H1 (cell line): ENCODE data around the gene TMEM128. TPM values are rescaled to one million over a fixed set of nuclear protein-coding genes. Genes with fewer than 3 reads are reported as not detected.

Source experiments
- CTCF ChIA-PET: fragments of 300-600 bp; sonication (Branson Sonifier 250); formaldehyde crosslinking; loops from one replicate; lab custom pipeline; 2021; ENCODE audit not compliant: partially characterized antibody; lab: Charles Lee
- POLR2A ChIA-PET: fragments of 300-600 bp; sonication (Branson Sonifier 250); formaldehyde crosslinking; loops from one replicate; lab custom pipeline; 2021; ENCODE audit warnings: inconsistent platforms; ENCODE audit not compliant: partially characterized antibody; lab: Charles Lee
- DNase-seq, 2 experiments: peaks; one replicate each; pipeline versions ENCODE4 v3.0.0 to v3.0.0-alpha.2; 2010 to 2022; ENCODE audit warnings: low spot score in 2 of 2, low read depth in 1 of 2, mixed read lengths in 1 of 2
- FAIRE-seq: peaks from 2 replicates; lab custom pipeline; 2011; peaks lifted over from hg19 to GRCh38; lab: Jason Lieb, UNC
- H2AFZ ChIP-seq: 2 replicates; pipeline ENCODE4 v1.8.1; 2012; ENCODE audit warnings: low read length, inconsistent platforms
- H2AK5ac ChIP-seq: 2 replicates; pipeline ENCODE4 v1.6.1; 2013; ENCODE audit warnings: low read depth, low read length
- H2BK120ac ChIP-seq: replicated peaks from 2 replicates; pipeline ENCODE3; 2013; ENCODE audit warnings: low read depth, low read length, inconsistent platforms
- H2BK12ac ChIP-seq: 2 replicates; pipeline ENCODE4 v1.6.1; 2013; ENCODE audit warnings: low read depth, low read length
- H2BK15ac ChIP-seq: 2 replicates; pipeline ENCODE4 v1.6.1; 2013; ENCODE audit warnings: low read length
- H2BK20ac ChIP-seq: 2 replicates; pipeline ENCODE4 v1.6.1; 2013; ENCODE audit warnings: low read length
- H2BK5ac ChIP-seq: 2 replicates; pipeline ENCODE4 v1.6.1; 2013; ENCODE audit warnings: low read depth, low read length
- H3K14ac ChIP-seq: 2 replicates; pipeline ENCODE4 v1.6.1; 2013; ENCODE audit warnings: inconsistent platforms; ENCODE audit not compliant: insufficient read length
- H3K18ac ChIP-seq: 2 replicates; pipeline ENCODE4 v1.6.1; 2013; ENCODE audit warnings: low read length; ENCODE audit errors: extremely low read depth
- H3K23ac ChIP-seq: 2 replicates; pipeline ENCODE4 v1.6.1; 2013; ENCODE audit warnings: inconsistent platforms; ENCODE audit not compliant: insufficient read length
- H3K23me2 ChIP-seq: 2 replicates; pipeline ENCODE4 v1.6.1; 2013; ENCODE audit warnings: low read depth, low read length
- H3K27ac ChIP-seq: 2 replicates; pipeline ENCODE4 v1.6.1; 2011; ENCODE audit warnings: low read depth, low read length, inconsistent platforms
- H3K27me3 ChIP-seq, 4 experiments: replicated peaks in 1 of 4; 1 replicate in 1 of 4; 2 replicates in 3 of 4; pipeline versions ENCODE4 v1.6.1 to v1.8.1; 2011 to 2013; ENCODE audit warnings: low read length in 3 of 4, mild to moderate bottlenecking in 3 of 4, inconsistent platforms in 2 of 4, mixed read lengths in 2 of 4, moderate library complexity in 1 of 4; ENCODE audit not compliant: control insufficient read depth in 3 of 4, insufficient read depth in 3 of 4; ENCODE audit errors: extremely low read depth in 1 of 4
- H3K36me3 ChIP-seq, 4 experiments: 2 replicates each; pipeline versions ENCODE4 v1.6.1 to v1.8.1; 2011 to 2013; ENCODE audit warnings: mild to moderate bottlenecking in 4 of 4, low read length in 3 of 4, moderate library complexity in 2 of 4, control low read depth in 1 of 4, inconsistent platforms in 1 of 4; ENCODE audit not compliant: insufficient read depth in 4 of 4, control insufficient read depth in 2 of 4
- H3K4ac ChIP-seq: replicated peaks from 2 replicates; pipeline ENCODE3; 2013; ENCODE audit warnings: low read length, low read depth, mixed read lengths, inconsistent platforms; ENCODE audit not compliant: insufficient read length
- H3K4me1 ChIP-seq, 4 experiments: replicated peaks in 1 of 4; 1 replicate in 1 of 4; 2 replicates in 3 of 4; pipeline versions ENCODE4 v1.6.1 to v1.8.1; 2011 to 2013; ENCODE audit warnings: low read length in 3 of 4, inconsistent platforms in 2 of 4, mixed read lengths in 1 of 4; ENCODE audit not compliant: insufficient read depth in 4 of 4, control insufficient read depth in 3 of 4
- H3K4me2 ChIP-seq, 2 experiments: 2 replicates each; pipeline versions ENCODE4 v1.6.1 to v1.8.1; 2011 to 2013; ENCODE audit warnings: low read depth in 2 of 2, low read length in 2 of 2, control low read depth in 1 of 2, inconsistent platforms in 1 of 2, mild to moderate bottlenecking in 1 of 2; ENCODE audit not compliant: insufficient read depth in 1 of 2
- H3K4me3 ChIP-seq, 4 experiments: fragments of 200-600, 300-600 bp in 1 of 4; sonication (generic), shearing (Covaris generic), sonication (Bioruptor Twin) in 1 of 4; 2 replicates each; pipeline versions ENCODE4 v1.5.1 to v1.8.1; 2011 to 2016; ENCODE audit warnings: low read length in 4 of 4, low read depth in 3 of 4, control low read depth in 2 of 4, inconsistent platforms in 2 of 4, mild to moderate bottlenecking in 2 of 4, mixed read lengths in 1 of 4, moderate library complexity in 1 of 4; ENCODE audit not compliant: insufficient read depth in 2 of 4; ENCODE audit errors: extremely low read depth in 1 of 4
- H3K56ac ChIP-seq: replicated peaks from 2 replicates; pipeline ENCODE3; 2013; ENCODE audit warnings: low read depth, mild to moderate bottlenecking, mixed read lengths, low read length, inconsistent platforms; ENCODE audit not compliant: insufficient read length
- H3K79me1 ChIP-seq: 2 replicates; pipeline ENCODE4 v1.6.1; 2013; ENCODE audit warnings: low read depth, low read length, control low read depth
- H3K79me2 ChIP-seq, 2 experiments: 2 replicates each; pipeline versions ENCODE4 v1.6.1 to v1.8.1; 2012 to 2013; ENCODE audit warnings: low read length in 2 of 2, mild to moderate bottlenecking in 2 of 2, inconsistent platforms in 1 of 2; ENCODE audit not compliant: insufficient read depth in 2 of 2, control insufficient read depth in 1 of 2
- H3K9ac ChIP-seq, 4 experiments: replicated peaks in 1 of 4; 1 replicate in 1 of 4; 2 replicates in 3 of 4; pipeline versions ENCODE4 v1.6.1 to v1.8.1; 2011 to 2013; ENCODE audit warnings: low read depth in 3 of 4, low read length in 3 of 4, control low read depth in 2 of 4, mild to moderate bottlenecking in 2 of 4, moderate library complexity in 2 of 4, inconsistent platforms in 1 of 4; ENCODE audit errors: extremely low read depth in 1 of 4
- H3K9me3 ChIP-seq, 2 experiments: 2 replicates each; pipeline versions ENCODE4 v1.6.1 to v1.8.1; 2012 to 2013; ENCODE audit warnings: mild to moderate bottlenecking in 2 of 2, moderate library complexity in 2 of 2, control low read depth in 1 of 2, inconsistent platforms in 1 of 2, low read depth in 1 of 2, low read length in 1 of 2, mixed read lengths in 1 of 2; ENCODE audit not compliant: insufficient read depth in 2 of 2
- H4K20me1 ChIP-seq, 2 experiments: replicated peaks in 1 of 2; 2 replicates each; pipeline versions ENCODE3 to v1.8.1; 2011 to 2013; ENCODE audit warnings: inconsistent platforms in 2 of 2, low read length in 2 of 2, mild to moderate bottlenecking in 1 of 2; ENCODE audit not compliant: insufficient read depth in 2 of 2, control insufficient read depth in 1 of 2
- H4K5ac ChIP-seq: 2 replicates; pipeline ENCODE4 v1.6.1; 2013; ENCODE audit warnings: low read length, low read depth, mixed read lengths, inconsistent platforms; ENCODE audit not compliant: insufficient read length
- H4K8ac ChIP-seq: 2 replicates; pipeline ENCODE4 v1.8.0; 2013; ENCODE audit warnings: mild to moderate bottlenecking, moderate library complexity, low read length, inconsistent platforms; ENCODE audit not compliant: insufficient read depth; ENCODE audit errors: extremely low read depth
- H4K91ac ChIP-seq: replicated peaks from 2 replicates; pipeline ENCODE3; 2013; ENCODE audit warnings: low read length, mixed read lengths, inconsistent platforms; ENCODE audit not compliant: insufficient read length
- JUN ChIP-seq: IDR thresholded peaks from 2 replicates; pipeline ENCODE4 v1.6.1; 2011; ENCODE audit warnings: low read depth, mild to moderate bottlenecking, improper control_type of control experiment, low read length
- KDM4A ChIP-seq: IDR thresholded peaks from one replicate; pipeline ENCODE4 v1.7.1; 2012; ENCODE audit warnings: low read depth, mild to moderate bottlenecking, moderate library complexity, low read length, inconsistent platforms; ENCODE audit not compliant: severe bottlenecking
- KDM5A ChIP-seq: fragments of 200-600 bp; IDR thresholded peaks from 2 replicates; pipeline ENCODE4 v1.7.1; 2012; ENCODE audit warnings: mild to moderate bottlenecking, low read length, inconsistent platforms, mixed read lengths
- POLR2AphosphoS5 ChIP-seq: IDR thresholded peaks from 2 replicates; pipeline ENCODE4 v1.6.1; 2011; ENCODE audit warnings: low read depth, low read length
- RAD21 ChIP-seq, 2 experiments: IDR thresholded peaks in 1 of 2; conservative IDR thresholded peaks in 1 of 2; 2 replicates each; pipeline ENCODE4 v1.6.1; 2011; ENCODE audit warnings: low read depth in 2 of 2, low read length in 2 of 2, improper control_type of control experiment in 1 of 2, inconsistent platforms in 1 of 2, mild to moderate bottlenecking in 1 of 2, moderate library complexity in 1 of 2
- SIX5 ChIP-seq: IDR thresholded peaks from 2 replicates; pipeline ENCODE4 v1.6.1; 2011; ENCODE audit warnings: mild to moderate bottlenecking, low read depth, low read length
- TBP ChIP-seq: IDR thresholded peaks from 2 replicates; pipeline ENCODE4 v1.6.1; 2011; ENCODE audit warnings: low read depth, low read length, improper control_type of control experiment
- WGBS, 2 experiments: shearing (Covaris generic) in 1 of 2; methylation state at CpG; one replicate each; pipeline versions ENCODE4 v1.1.6 to v1.1.7; 2013 to 2015; ENCODE audit warnings: low lambda C conversion rate in 2 of 2, mixed read lengths in 2 of 2, inconsistent platforms in 1 of 2, low coverage in 1 of 2, missing lambda C conversion rate in 1 of 2; ENCODE audit not compliant: insufficient replicate concordance in 2 of 2, insufficient coverage in 1 of 2, insufficient read length in 1 of 2; ENCODE audit errors: extremely low coverage in 1 of 2, missing lambda C conversion rate in 1 of 2; 5-methylcytosine and 5-hydroxymethylcytosine counted together
- polyA plus RNA-seq, 7 experiments: library from polyadenylated mRNA; depleted of rRNA in 3 of 7; stranded (reverse) in 5 of 7; unstranded in 2 of 7; fragments of >200 nt in 5 of 7; fragments of 200-250 nt in 2 of 7; gene quantifications; 1 replicate in 5 of 7; 2 replicates in 1 of 7; 4 replicates in 1 of 7; pipeline versions ENCODE4 v1.2.1 to v1.2.3, GENCODE V29; 2011 to 2013; ENCODE audit warnings: missing spikeins in 2 of 7, mixed read lengths in 2 of 7
- total RNA-seq: library from RNA; stranded (reverse); fragmentation: NEBNext Ultra II Directional; extraction: Animal tissue kit (Norgen Biotek cat#: 25700); gene quantifications from 2 replicates; pipeline ENCODE4 v1.2.1, GENCODE V29; 2021
- TF ChIP-seq, protein P1 (sequence below): IDR thresholded peaks from 2 replicates; pipeline ENCODE4 v1.6.1; 2011; ENCODE audit warnings: low read depth, mild to moderate bottlenecking, low read length; ENCODE audit not compliant: insufficient read depth
- TF ChIP-seq, protein P2 (sequence below): IDR thresholded peaks from 2 replicates; pipeline ENCODE4 v1.6.1; 2012; ENCODE audit warnings: inconsistent platforms

Gene TMEM128
- total and polyA plus RNA-seq, 2 of the 8 experiments (the other 6 are each of a cell fraction or from before 2014, with no cell fraction given): 17.7 to 33.6 TPM

DNA sequence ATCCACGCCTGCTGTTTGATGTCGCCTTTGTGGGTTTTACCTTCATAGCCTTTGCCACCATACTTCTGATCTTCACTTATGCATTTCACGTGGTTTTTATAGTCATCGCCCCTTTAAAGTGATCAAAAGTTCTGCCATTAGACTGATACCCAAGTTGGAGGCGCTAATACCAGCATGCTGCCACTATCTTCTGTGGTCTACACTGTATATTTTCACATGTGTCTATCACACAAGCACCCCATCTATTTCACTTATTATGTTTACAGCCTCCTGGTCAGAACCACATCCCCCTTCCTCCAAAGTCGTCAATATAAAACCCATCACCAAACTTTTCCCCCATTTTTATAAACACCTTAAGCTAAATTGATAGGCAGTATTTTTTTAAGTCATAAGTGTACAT lies 33.8 kb upstream of the TMEM128 start:
- Histone ChIP-seq H3K27ac (no peak overlapping the region), H2BK12ac (no peak overlapping the region), H3K9ac (no peak overlapping the region), H2AK5ac (no peak overlapping the region), H3K27me3 (no peaks in the 10 kb centered on the region), H4K8ac (no peak overlapping the region), H3K4me2 (no peak overlapping the region), H3K79me1 (peaks cover 4% of the 10 kb centered on the region), H4K91ac (no peak overlapping the region), H4K20me1 (peaks cover 0 to 10% of the 10 kb centered on the region in 2 experiments), H3K23me2 (no peaks in the 10 kb centered on the region), H2BK15ac (no peak overlapping the region), H3K4me3 (no peak overlapping the region), H3K9me3 (no peaks in the 10 kb centered on the region), H2BK120ac (no peak overlapping the region), H3K56ac (no peak overlapping the region), H2BK5ac (no peak overlapping the region), H3K36me3 (peaks cover 20 to 69% (median 61%) of the 10 kb centered on the region in 4 experiments), H4K5ac (no peak overlapping the region), H3K14ac (no peak overlapping the region), H3K4ac (no peak overlapping the region), H3K18ac (no peak overlapping the region), H3K79me2 (0 out of 4 replicates have a peak, but pooled peaks cover 0 to 11% of the 10 kb centered on the region in 2 experiments), H2AFZ (no peak overlapping the region), H2BK20ac (no peak overlapping the region), H3K23ac (no peak overlapping the region), H3K4me1 (no peaks in the 10 kb centered on the region)
- FAIRE-seq (no peak), DNase-seq (no peak)
- WGBS, 2 experiments: 78 to 100% methylated on average over 1 to 6 of the region's 6 CpGs
- ChIA-PET CTCF (no interaction called here), POLR2A (no interaction called here)
- TF ChIP-seq KDM5A: no peak
- TF ChIP-seq, protein P1, sequence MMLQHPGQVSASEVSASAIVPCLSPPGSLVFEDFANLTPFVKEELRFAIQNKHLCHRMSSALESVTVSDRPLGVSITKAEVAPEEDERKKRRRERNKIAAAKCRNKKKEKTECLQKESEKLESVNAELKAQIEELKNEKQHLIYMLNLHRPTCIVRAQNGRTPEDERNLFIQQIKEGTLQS: no peak
- TF ChIP-seq KDM4A: no peak
- TF ChIP-seq TBP: no peak
- TF ChIP-seq, protein P2, sequence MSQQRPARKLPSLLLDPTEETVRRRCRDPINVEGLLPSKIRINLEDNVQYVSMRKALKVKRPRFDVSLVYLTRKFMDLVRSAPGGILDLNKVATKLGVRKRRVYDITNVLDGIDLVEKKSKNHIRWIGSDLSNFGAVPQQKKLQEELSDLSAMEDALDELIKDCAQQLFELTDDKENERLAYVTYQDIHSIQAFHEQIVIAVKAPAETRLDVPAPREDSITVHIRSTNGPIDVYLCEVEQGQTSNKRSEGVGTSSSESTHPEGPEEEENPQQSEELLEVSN: no peak
- TF ChIP-seq SIX5: no peak
- no peak for TF ChIP-seq POLR2AphosphoS5
- TF ChIP-seq RAD21 (IDR thresholded peaks at IDR 0.05 in 1 of 2, conservative IDR thresholded peaks at IDR 0.05 in 1 of 2; ENCODE audit: low read depth in 2 of 2, low read length in 2 of 2): no peak
- no peak for TF ChIP-seq JUN
